Epidermal melanocyte (primary cell): ENCODE data around the gene SOCS1.

Source experiments
- DNase-seq: peaks from one replicate; pipeline ENCODE4 v3.0.0; 2011; ENCODE audit warnings: low spot score; ENCODE audit not compliant: insufficient read length

Gene SOCS1

DNA sequence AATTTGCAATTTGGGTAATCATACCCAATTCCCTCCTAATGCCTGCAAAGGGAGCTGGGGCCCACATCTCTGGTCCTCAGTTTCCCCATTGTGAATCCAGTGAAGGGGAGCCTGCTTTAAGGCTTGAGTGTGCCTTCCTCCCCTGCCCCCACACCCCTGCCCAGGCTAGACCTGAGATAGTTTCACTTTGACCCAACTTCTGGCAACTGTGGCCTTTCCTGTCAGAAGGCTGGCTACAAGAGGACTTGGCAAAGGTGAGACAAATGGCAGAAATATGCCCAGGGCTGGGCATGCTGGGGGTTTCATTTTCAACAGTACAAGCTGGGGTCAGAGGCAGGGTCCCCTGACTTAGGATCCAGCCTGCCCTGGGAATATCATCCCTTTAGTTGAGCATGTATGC lies 10.0 kb downstream of the SOCS1 start:
- no peak for DNase-seq

GRCh38 chr16:11245222-11245737 lies 10.7 kb downstream of the SOCS1 start:
- no peak for DNase-seq

- DNase-seq, result no peak
Observed at GRCh38 chr16:11242658-11243057, 13.3 kb downstream of the SOCS1 start.

DNA sequence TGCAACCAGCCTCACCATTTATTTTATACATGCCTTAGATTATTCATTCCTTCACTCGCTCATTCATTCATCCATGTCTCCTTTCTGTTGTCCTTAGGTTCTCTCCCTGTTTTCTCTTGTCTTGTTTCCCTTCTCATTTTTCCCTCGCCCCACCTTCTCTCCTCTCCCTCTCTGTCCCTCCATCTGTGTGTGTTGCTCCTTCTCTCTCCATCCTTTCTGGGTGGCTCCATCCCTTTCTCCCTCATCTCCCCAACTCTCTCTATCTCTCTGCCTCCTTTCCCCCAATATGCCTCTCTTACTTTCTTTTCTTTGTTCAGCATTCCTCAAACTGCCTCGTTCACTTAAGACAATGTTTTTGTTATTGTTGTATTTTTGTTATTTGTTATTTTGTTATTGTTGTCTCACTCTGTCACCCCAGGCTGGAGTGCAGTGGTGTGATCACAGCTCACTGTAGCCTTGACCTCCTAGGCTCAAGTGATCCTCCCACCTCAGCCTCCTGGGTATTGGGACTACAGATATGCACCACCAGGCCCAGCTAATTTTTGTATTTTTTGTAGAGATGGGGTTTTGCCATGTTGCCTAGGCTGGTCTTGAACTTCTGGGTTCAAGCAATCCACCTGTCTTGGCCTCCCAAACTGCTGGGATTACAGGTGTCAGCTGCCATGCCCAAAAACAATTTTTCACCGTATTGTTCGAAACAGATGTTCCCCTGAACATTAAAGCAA lies 14.4 kb downstream of the SOCS1 start:
- no peak for DNase-seq

DNA sequence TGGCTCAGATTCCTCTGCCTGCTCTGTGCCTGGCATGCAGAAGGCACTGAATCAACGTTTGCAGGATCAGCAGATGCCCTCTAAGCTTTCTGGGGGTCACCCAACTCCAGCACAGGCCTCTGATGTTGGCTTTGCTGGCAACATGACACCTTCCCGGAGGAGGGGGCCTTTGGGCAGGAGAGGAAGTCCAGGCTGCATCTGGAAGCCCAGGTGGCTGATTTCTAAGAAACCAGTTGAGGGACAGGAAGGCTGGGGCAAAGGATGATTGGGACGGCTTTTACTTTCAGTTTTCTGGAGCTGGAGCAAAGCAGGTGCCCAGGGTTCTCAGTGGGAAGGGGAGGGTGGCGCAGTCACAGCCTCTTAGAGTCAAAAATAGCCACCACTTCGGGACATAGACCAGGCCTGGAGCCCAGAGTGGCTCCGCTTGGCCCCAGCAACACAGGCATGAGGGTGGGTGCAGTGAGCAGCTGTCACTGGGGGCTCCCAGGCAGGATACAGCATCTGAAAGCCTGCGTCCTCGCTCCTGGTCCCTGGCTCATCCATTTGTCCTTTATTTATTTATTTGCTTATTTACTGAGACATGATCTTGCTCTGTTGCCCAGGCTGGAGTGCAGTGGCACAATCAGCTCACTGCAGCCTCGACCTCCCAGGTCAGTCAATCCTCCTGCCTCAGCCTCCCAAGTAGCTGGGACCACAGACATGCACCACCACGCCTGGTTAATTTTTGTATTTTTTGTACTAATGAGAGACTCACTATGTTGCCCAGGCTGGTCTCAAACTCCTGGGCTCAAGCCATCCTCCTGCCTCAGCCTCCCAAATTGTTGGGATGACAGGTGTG lies 15.1 kb downstream of the SOCS1 start:
- DNase-seq, result no peak

- DNase-seq, result no peak
Observed at GRCh38 chr16:11239644-11240632, 16.1 kb downstream of the SOCS1 start.

- DNase-seq, result no peak
Observed at GRCh38 chr16:11238272-11239202, 17.5 kb downstream of the SOCS1 start.

GRCh38 chr16:11236461-11237254 lies 19.3 kb downstream of the SOCS1 start:
- DNase-seq, result no peak

DNA sequence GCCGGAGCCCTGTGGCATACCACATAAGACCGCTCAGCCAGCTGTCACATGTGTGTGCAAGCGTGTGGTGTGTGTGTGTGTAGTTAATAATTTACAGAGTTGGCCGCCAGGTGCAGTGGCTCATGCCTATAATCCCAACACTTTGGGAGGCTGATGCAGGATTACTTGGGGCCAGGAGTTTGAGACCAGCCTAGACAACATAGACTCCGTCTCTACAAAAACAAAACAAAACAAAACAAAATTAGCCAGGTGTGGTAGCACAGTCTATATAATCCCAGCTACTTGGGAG lies 20.4 kb downstream of the SOCS1 start:
- no peak for DNase-seq

DNA sequence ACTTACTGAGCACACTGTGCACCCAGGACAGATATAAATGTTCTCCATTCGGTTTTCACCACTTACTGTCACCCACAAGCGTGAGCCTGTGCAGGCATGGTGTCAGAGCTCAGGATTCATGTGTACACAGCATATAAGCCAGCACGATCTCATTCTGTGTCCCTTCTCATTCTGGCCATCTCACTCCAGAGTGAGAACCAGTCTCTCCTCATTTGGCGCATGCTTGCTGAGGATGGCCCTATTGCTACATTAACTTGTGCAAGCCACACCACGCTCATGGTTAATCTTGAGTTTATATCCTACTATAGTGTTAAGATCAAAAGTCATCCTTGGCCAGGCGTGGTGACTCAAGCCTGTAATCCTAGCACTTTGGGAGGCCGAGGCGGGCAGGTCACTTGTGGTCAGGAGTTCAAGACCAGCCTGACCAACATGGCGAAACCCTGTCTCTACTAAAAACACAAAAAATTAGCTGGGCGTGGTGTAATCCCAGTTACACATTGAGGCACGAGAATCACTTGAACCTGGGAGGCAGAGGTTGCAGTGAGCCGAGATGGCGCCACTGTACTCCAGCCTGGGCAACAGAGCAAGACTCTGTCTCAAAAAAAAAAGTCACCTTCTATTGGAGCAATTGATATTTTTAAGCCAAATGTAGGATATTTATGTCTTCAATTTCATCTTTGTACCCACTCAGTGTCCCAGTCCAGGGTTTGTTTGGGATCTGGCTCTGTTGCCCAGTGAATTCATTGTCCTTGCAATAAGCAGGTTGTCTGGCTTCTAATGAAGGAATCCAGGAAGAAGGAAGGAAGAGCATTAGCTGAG lies 20.9 kb downstream of the SOCS1 start:
- DNase-seq, result no peak

- no peak for DNase-seq
Observed at GRCh38 chr16:11233727-11234376, 22.2 kb downstream of the SOCS1 start.

DNA sequence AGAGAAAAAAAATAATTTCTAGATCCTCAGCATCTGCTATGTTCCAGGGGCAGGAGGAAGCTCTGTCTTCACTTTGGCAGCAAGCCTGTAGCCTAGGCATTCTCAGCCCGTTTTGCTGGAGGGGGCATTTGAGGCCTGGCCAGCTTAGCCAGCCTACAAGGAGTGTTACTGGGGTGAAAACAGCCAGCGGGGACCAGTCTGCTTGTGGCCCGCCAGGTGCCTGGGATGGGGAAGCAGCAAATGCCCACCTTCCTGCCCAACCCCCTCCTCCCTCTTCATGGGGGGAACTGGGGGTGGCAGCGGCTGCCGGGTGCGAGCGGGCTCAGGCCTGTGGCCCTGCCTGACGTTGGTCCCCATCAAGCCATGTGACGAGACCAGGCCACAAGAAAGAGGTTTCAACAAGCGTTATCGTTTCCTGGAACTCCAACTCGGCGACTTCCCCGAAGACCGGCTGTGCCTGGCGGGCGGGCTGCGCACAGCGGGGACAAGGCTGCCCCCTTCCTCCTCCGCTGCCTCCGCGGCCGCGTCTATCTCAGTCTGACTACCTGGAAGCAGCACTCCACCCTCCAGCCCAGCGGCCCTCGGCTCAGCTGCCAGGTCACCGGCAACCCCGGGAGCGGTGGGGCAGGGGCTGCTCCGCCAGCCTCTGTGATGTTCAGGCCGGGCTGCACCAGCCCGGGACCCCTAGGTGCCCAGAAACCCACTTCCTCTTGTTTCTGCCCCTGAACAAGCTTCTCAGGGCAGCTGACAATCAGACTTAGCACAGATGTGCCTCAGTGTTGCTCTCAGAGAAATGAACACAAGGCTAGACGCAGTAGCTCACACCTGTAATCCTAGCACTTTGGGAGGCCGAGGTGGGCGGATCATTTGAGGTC lies 22.9 kb downstream of the SOCS1 start:
- DNase-seq, result no peak

DNA sequence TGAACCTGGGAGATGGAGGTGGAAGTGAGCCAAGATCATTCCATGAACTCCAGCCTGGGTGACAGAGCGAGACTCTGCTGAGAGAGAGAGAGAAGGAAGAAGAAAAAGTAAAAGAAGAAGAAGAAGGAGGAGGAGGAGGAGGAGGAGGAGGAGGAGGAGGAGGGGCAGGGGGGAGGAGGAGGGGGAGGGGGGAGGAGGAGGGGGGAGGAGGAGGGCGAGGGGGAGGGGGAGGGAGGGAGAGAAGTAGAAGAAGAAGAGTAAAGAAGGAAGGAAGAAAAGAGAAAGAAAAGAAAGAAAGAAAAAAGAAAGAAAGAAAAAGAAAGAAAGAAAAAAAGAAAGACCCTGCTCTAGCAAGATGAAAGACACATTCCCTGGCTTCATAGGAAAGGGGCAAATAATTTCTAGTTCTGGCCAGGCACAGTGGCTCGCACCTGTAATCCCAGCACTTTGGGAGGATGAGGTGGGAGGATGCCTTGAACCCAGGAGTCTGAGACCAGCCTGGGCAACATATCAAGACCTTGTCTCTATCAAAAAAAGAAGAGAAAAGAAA lies 23.6 kb downstream of the SOCS1 start:
- DNase-seq, result no peak

DNA sequence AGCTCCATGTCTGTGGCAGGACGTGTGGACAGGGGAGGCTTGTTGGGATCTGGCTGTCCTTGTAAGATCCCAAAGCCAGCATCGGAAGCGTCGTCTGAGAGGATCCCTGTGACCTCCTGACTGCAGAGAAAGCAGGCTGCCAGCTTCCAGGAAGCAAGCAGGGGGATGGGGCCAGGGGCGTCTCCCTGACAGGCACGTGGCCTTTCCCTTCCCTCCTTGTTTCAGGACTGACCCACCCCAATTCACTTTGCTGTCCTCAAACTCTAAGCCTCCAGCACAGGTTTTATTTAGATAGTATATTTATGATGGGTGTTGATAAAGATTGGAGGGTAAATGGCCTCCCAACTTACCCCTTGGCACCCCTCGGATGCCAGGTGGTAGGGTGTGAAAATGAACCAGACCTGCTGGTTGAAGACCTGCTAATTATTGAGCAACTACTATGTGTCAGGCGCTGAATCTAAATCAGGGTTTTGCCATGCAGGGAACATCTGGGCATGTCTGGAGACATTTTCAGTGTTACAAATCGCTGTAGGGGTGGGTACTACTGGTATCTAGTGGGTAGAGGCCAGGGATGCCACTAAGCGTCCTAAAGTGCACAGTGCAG lies 24.5 kb downstream of the SOCS1 start:
- DNase-seq, result no peak

- DNase-seq, result no peak
Observed at GRCh38 chr16:11229906-11230305, 26.1 kb downstream of the SOCS1 start.

GRCh38 chr16:11229432-11229831 lies 26.6 kb downstream of the SOCS1 start:
- DNase-seq, result no peak
